GM23338 (cell line): Measurements from ENCODE around the gene GRIA1.

Experiments
- CREB1 ChIP-seq: fragments of 250-450 bp; sonication (Bioruptor Pico); IDR thresholded peaks from 2 replicates; pipeline ENCODE4 v1.5.0; 2020; ENCODE audit warnings: low read depth, mild to moderate bottlenecking, moderate library complexity
- CTCF ChIP-seq, 2 experiments: fragments of 200-600 bp in 1 of 2; sonication (generic) in 1 of 2; conservative IDR thresholded peaks; 2 replicates each; pipeline versions ENCODE4 v1.5.1 to v1.6.1; 2016 to 2017; ENCODE audit warnings: antibody characterized with exemption in 2 of 2, low read depth in 2 of 2, mild to moderate bottlenecking in 2 of 2, moderate library complexity in 1 of 2
- EZH2 ChIP-seq: fragments of 200-600 bp; sonication (generic); IDR thresholded peaks from one replicate; pipeline ENCODE4 v1.8.0; 2017; ENCODE audit warnings: antibody characterized with exemption, mild to moderate bottlenecking, low read depth; ENCODE audit not compliant: unreplicated experiment
- EZH2phosphoT487 ChIP-seq: fragments of 200-600 bp; sonication (generic); IDR thresholded peaks from one replicate; pipeline ENCODE4 v1.8.1; 2018; ENCODE audit warnings: antibody characterized with exemption; ENCODE audit not compliant: unreplicated experiment
- NANOG ChIP-seq: IDR thresholded peaks from 2 replicates; pipeline ENCODE4 v1.6.1; 2016; ENCODE audit warnings: antibody characterized with exemption, borderline replicate concordance
- POLR2AphosphoS5 ChIP-seq: IDR thresholded peaks from 2 replicates; pipeline ENCODE4 v1.6.1; 2016; ENCODE audit warnings: antibody characterized with exemption, low read depth
- REST ChIP-seq: IDR thresholded peaks from one replicate; pipeline ENCODE4 v1.6.1; 2018; ENCODE audit warnings: antibody characterized with exemption; ENCODE audit not compliant: unreplicated experiment
- STAT1 ChIP-seq: IDR thresholded peaks from one replicate; pipeline ENCODE4 v1.6.1; 2016; ENCODE audit warnings: antibody characterized with exemption; ENCODE audit not compliant: unreplicated experiment
- ZNF331 ChIP-seq: fragments of 250-450 bp; sonication (Bioruptor Pico); IDR thresholded peaks from 2 replicates; pipeline ENCODE4 v1.5.0; 2020; ENCODE audit warnings: low read depth, mild to moderate bottlenecking, moderate library complexity
- ZNF462 ChIP-seq: fragments of 250-450 bp; sonication (Bioruptor Pico); IDR thresholded peaks from 2 replicates; pipeline ENCODE4 v1.5.0; 2020; ENCODE audit warnings: mild to moderate bottlenecking, moderate library complexity

- TF ChIP-seq CTCF (conservative IDR thresholded peaks at IDR 0.05; ENCODE audit: low read depth in 2 of 2) (no peak), CREB1 (CRISPR knock-in tag) (no peak), REST (no peak), ZNF331 (no peak), POLR2AphosphoS5 (no peak), EZH2 (no peak), EZH2phosphoT487 (no peak), STAT1 (no peak), ZNF462 (CRISPR knock-in tag) (no peak), NANOG (no peak)
These were observed 303.2 kb downstream of the GRIA1 start for GRCh38 chr5:153793699-153794098.
